A204.1 (cell line): ENCODE results near the gene ECT2L.

Experiments used
- FAIRE-seq: peaks from 2 replicates; lab custom pipeline; 2012; peaks lifted over from hg19 to GRCh38; lab: Jason Lieb, UNC

Gene ECT2L

DNA sequence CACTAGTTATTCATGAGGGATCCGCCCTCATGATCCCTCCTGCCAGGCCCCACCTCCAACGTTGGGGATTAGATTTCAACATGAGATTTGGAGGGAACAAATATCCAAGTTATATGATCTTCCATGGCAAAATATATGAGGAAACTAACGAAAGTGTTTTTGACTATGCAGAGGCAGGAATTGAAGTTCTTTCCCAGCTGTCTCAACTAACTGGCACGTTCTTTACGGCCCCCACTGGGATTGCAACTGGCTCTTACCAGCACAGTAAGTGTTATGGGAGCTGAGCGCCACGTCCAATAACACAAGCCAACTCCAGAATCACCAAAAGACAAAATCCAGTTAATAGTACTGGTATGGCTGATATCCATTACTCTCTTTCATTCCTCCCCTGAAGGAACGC is 66.6 kb downstream of the ECT2L start:
- no peak for FAIRE-seq

DNA sequence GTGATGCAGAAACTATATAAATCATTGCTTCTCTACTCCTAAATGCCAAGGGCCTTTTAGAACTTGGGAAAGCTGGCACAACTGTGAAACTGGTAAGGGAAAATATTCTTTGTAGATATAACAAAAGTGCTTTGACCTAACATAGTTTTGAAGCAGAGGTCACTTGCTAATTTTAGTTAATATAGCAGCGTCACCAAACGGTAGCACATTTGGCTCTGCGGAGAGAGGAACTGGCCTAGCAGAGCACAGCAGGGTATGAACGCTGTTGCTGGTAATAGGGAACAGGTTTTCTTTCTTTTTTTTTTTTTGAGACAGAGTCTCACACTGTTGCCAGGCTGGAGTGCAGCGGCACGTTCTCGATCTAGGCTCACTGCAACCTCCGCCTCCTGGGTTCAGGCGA is 67.4 kb downstream of the ECT2L start:
- FAIRE-seq, result no peak

- no peak for FAIRE-seq
Measured at GRCh38 chr6:138864343-138864890, 68.5 kb downstream of the ECT2L start.

DNA sequence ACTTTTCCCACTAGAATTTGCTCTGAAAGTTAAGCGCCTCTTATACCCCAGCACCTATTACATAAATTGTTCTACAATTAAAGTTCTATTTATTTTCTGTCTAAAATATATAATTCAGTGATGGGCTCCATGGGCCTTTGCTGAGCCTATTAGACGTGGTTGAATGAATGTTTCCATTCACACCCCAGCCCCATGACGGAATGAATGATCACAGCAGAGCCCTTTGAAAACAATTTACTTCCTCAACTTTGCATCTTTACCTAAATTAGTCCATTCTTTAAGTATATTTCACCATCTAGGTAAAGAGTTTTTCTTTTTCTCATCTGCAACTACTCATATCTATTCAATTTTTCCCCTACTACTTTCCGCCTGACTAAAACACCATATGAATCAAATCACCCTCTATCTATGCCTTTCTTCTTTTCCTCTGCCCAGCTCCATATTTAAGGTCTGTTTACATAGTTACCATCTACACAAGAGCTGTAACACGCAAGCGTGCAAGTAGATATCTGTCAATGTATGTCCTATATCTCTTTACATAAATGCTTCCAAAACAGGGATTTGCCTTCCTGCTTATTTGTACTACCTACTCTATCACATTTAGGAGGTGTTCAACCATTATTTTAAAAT is 69.7 kb downstream of the ECT2L start:
- FAIRE-seq, result no peak

DNA sequence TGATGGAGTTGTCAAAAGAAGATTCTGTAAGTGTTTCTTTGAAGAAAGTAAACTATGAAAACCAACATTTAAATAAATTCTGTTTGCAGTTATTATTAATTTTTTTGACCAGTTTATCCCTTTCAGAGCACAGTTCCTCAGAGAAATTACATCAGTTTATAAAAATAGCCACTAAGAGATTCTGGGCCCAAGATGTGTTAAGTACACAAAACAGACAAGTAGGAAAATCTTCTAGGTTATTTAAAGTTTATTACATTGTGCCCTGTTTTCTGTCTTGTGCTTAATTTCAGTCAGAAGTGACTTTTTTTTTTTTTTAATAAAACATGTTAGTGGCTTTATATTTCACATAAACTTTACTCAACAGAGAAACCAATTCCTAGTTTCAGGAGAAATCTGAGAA is 72.3 kb downstream of the ECT2L start:
- FAIRE-seq, result no peak

GRCh38 chr6:138869398-138869797 is 73.5 kb downstream of the ECT2L start:
- FAIRE-seq, result no peak

- FAIRE-seq, result no peak
Measured at GRCh38 chr6:138873191-138873590, 77.3 kb downstream of the ECT2L start.

- no peak for FAIRE-seq
Measured at GRCh38 chr6:138882369-138883017, 86.6 kb downstream of the ECT2L start.

GRCh38 chr6:138885156-138885819 is 89.4 kb downstream of the ECT2L start:
- FAIRE-seq, result no peak

DNA sequence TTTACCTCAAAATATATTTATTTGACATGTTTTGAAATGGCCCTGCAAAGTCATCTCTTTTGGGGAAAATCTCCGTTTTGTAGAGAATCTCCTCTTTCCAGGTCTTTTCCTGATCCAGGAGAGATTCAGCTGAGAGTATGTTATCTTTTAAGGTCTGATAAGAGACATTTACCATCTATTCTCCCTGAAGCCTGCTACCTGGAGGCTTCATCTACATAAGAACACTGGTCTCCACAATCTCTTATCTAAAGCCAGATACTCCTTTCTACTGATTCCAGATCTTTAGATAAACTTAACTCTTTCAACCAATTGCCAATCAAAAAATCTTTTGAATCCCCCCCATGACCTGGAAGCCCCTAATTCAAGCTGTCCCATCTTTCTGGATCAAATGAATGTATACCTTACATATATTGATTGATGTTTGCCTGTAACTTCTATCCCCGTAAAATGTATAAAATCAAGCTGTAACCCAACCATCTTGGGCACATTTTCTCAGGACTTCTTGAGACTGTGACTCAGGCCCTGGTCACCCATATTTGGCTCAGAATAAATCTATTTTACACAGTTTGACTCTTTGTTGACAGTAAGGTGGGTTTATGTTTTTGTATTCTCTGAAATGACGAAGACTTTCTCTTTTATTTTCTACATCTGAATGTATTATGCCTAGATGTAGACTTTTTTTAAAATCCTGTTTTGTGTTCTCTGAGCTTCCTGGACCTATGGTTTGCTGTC is 95.5 kb downstream of the ECT2L start:
- FAIRE-seq, result no peak

GRCh38 chr6:138896104-138896756 is 100.3 kb downstream of the ECT2L start:
- FAIRE-seq, result no peak

DNA sequence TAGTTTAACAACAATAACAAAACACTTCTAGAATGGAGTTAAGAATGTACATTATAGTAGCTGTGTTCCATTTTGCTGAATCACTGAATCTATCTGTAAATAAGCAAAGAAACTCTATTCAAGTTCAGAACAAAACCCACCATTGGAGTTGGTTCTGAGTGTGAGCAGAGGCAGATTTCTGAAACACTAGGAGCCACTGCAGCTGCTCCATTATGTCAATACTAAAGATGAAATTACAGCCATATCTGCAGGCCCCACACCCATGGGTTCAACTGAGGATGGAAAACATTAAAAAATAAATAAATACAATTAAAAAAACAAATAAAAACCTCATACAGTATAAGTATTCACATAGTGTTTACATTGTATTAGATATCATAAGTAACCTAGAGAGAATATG is 101.1 kb downstream of the ECT2L start:
- no peak for FAIRE-seq

DNA sequence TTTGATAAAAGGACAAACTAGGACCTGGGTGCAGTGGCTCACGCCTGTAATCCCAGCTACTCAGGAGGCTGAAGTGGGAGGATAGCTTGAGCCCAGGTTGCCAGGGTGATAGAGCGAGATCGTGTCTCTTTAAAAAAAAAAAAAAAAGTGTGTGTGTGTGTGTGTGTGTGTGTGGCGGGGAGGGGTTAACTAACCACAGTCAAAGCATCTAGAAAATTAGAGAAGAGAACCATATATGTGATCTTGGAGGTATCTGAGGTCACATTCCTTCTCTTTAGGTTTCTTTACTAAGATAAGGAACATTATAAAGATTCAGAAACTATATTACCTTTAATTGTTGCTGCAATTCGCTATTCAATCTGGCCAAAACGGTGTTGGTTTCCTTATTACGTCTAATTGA is 111.3 kb downstream of the ECT2L start:
- no peak for FAIRE-seq

DNA sequence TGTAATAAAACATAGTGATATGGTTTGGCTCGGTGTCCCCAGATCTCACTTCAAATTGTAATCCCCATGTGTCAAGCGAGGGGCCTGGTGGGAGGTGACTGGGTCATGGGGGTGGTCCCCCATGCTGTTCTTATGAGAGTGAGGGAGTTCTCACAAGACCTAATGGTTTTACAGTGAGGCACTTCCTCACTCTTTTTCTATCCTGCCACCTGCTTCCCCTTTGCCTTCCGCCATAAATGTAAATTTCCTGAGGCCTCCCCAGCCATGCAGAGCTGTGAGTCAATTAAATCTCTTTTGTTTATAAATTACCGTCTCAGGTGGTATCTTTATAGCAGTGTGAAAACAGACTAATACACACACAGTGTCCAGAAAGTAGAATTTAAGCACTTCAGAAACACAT is 113.6 kb downstream of the ECT2L start:
- FAIRE-seq, result no peak

- FAIRE-seq, result no peak
Measured at GRCh38 chr6:138909975-138910374, 114.1 kb downstream of the ECT2L start.

GRCh38 chr6:138912308-138912707 is 116.4 kb downstream of the ECT2L start:
- no peak for FAIRE-seq

GRCh38 chr6:138914701-138915100 is 118.8 kb downstream of the ECT2L start:
- FAIRE-seq, result no peak

DNA sequence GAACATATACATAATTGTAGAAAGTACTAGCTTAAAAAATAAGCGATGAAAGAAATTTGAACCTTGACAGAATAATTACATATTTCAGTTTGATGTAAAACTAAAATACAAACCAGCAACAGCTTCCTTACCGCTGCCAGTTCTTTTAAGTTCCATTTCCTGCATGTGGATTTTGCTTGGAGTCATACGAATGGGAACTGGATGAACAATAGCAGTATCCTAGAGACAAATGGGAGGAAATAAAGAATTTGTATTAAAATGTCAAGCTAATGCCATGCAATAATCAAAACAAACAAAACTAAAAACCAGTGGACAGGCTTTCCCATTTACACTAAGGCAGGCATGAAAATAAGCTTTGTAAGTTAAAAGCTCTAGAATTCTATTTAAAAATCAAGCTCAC is 125.0 kb downstream of the ECT2L start:
- no peak for FAIRE-seq

GRCh38 chr6:138923561-138923960 is 127.7 kb downstream of the ECT2L start:
- FAIRE-seq, result no peak

DNA sequence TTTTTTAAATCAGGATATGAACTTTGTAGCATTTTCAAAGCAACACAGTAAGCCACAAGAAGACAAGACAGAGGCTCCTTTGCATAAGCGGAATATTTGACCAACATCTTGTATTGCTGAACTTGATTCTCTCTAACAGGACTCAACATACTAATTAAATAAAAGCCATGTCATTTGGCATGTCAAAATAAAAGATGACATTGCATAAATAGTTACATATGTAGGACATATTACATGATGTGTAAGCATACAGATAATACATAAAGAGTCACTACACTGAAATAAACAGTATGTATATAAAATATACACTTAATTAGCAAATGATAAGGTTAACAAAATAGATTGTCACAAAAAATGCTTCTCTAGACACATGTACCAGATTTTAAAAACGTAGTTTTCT is 129.9 kb downstream of the ECT2L start:
- no peak for FAIRE-seq

DNA sequence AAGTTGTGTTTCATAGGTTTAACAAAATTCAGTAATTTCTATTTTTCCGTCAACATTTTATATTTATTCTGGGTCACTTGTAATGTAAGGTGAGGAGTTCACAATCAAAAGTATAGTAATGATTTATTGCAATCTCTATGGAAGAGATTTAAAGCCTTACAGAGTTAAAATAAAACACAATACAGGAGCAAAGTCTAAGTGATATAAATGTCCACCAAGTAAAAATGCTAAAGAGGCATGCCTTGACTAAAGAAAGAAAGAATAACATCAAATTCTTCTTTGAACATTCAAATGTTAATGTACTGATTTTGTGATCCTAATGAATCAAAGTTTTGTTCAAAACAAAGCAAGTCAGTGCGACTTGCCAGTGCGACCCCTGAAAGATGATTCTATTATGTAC is 130.7 kb downstream of the ECT2L start:
- FAIRE-seq, result no peak

DNA sequence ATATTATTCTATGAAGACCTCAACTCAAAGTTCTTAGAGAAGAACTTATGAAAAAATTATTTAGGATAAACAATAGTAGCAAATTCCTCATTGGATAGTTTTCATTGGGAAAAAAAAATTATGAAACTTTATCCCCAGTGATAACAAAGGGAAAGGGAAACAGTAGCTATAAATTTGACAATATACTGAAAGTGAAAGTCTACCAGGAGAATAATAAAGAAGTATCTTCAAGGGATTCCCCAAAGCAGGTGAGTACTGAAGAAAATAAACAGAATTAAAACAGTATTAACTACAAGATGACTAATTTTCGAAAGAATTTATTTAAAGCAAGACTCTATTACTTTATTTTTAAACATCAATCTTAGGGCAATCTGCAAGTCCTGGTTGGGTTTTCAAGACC is 135.8 kb downstream of the ECT2L start:
- FAIRE-seq, result no peak
